ENCODE results near the gene LAYN. TPM values are rescaled to one million over a fixed set of nuclear protein-coding genes. Genes with fewer than 3 reads are reported as not detected.

Gene LAYN
- total and polyA plus RNA-seq, 2 of the 13 experiments (the other 11 are each of a cell fraction or from before 2014, with no cell fraction given): 0.17 TPM; not detected in 1

DNA sequence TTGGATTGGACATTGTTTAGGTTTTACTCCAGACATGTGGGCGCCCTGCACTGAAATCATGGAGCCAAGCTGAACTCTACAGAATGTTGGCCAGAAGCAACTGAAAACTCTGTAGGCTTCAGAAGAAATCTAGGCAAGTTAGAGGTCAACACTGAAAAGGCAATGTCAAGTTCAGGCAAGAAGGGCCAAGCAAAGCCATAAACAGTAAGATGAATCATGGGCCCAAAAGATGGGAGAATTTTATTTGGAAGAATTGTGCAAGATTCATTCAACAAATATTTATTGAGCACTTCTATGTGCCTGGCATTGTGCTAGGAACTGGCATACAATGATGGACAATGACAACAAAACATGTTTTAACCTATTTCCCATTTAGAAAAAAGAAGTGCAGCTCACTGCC, 15.1 kb upstream of the LAYN start:
- FAIRE-seq: no peak
- no TSS peak for BruUV-seq (replicated peaks)
- CTCF ChIA-PET (ENCODE audit: low intra/inter-chr PET ratio, low total read pairs): no interaction called here

DNA sequence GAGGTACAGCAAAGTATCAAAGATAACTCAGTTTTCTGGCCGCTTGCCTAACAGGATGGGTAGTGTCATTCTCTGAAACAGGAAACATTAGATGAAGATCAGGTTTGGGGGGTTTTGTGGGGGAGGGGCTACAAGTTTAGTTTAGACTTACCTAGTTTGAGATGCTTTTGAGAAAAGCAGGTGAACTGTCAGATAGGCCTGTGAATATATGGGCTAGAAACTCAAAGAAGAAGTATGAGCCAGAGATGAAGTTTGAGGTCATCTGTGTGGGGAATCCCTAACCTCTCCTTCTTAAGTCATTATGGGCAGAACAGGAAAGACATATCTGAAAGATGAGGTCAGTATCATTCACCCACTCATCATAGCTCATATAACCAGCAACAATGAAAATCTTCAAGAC, 14.0 kb upstream of the LAYN start:
- no peak overlapping the region for H3K27ac ChIP-seq (ENCODE audit: extremely low read length, insufficient read depth, low read length)
- no peaks in the 10 kb centered on the region for H3K36me3 ChIP-seq (replicated peaks in 1 of 2; ENCODE audit: control insufficient read depth in 1 of 2, insufficient read depth in 2 of 2, low read length in 2 of 2)
- no TSS peak for BruUV-seq (replicated peaks)
- no peak for ATAC-seq
- no peak overlapping the region for H3K9ac ChIP-seq (ENCODE audit: insufficient read depth, low read depth, low read length)
- no peaks in the 10 kb centered on the region for H3K79me2 ChIP-seq (ENCODE audit: insufficient read depth, low read length)
- CTCF ChIA-PET (ENCODE audit: low intra/inter-chr PET ratio, low total read pairs): no interaction called here
- TF ChIP-seq TEAD2 (CRISPR knock-in tag; IDR thresholded peaks at IDR 0.05): no peak
- H2AFZ ChIP-seq (ENCODE audit: low read length): no peak overlapping the region
- WGBS (ENCODE audit: low lambda C conversion rate): 11% methylated on average over 1 of the region's 1 CpG
- no peaks in the 10 kb centered on the region for H3K4me1 ChIP-seq (ENCODE audit: insufficient read depth, low read length)
- FAIRE-seq: no peak
- POLR2A ChIA-PET: no interaction called here
- intact Hi-C loops (cut with micrococcal nuclease; ENCODE audit: unreplicated experiment): no loop called here
- no peaks in the 10 kb centered on the region for H4K20me1 ChIP-seq (ENCODE audit: insufficient read depth, low read length)
- in situ Hi-C loops (cut with HindIII; ENCODE audit: extremely low pct_ligation_motif_present, low pct_unique_long_range_greater_than_20kb): no loop called here
- no peaks in the 10 kb centered on the region for H3K9me3 ChIP-seq (ENCODE audit: low read length)
- peaks cover 0 to 18% of the 10 kb centered on the region in 2 experiments; a peak in 2 of 5 replicates for H3K27me3 ChIP-seq (ENCODE audit: control insufficient read depth in 1 of 2, insufficient read depth in 2 of 2, low read length in 2 of 2)
- DNase-seq (ENCODE audit: low spot score): no peak
- H3K4me3 ChIP-seq (replicated peaks in 1 of 3; ENCODE audit: insufficient read depth in 1 of 3, low read depth in 2 of 3, low read length in 3 of 3): no peak overlapping the region
- no peak overlapping the region for H3K4me2 ChIP-seq (ENCODE audit: low read depth, low read length)

More for the DNA sequence above, 15.1 kb upstream of the LAYN start:
- POLR2A ChIA-PET: no interaction called here
- 0% methylated on average over 1 of the region's 1 CpG for WGBS (ENCODE audit: low lambda C conversion rate)
- no peaks in the 10 kb centered on the region for H3K79me2 ChIP-seq (ENCODE audit: insufficient read depth, low read length)
- H3K4me2 ChIP-seq (ENCODE audit: low read depth, low read length): no peak overlapping the region
- no peak overlapping the region for H3K27ac ChIP-seq (ENCODE audit: extremely low read length, insufficient read depth, low read length)
- H2AFZ ChIP-seq (ENCODE audit: low read length): no peak overlapping the region
- H3K9me3 ChIP-seq (ENCODE audit: low read length): no peaks in the 10 kb centered on the region
- no peak for ATAC-seq
- H3K27me3 ChIP-seq (ENCODE audit: control insufficient read depth in 1 of 2, insufficient read depth in 2 of 2, low read length in 2 of 2): peaks cover 0 to 18% of the 10 kb centered on the region in 2 experiments; a peak in 2 of 5 replicates
- intact Hi-C loops (cut with micrococcal nuclease; ENCODE audit: unreplicated experiment) (no loop called here), in situ Hi-C loops (cut with HindIII; ENCODE audit: extremely low pct_ligation_motif_present, low pct_unique_long_range_greater_than_20kb) (no loop called here)
- H3K9ac ChIP-seq (ENCODE audit: insufficient read depth, low read depth, low read length): no peak overlapping the region
- H4K20me1 ChIP-seq (ENCODE audit: insufficient read depth, low read length): no peaks in the 10 kb centered on the region
- TF ChIP-seq, protein P1, sequence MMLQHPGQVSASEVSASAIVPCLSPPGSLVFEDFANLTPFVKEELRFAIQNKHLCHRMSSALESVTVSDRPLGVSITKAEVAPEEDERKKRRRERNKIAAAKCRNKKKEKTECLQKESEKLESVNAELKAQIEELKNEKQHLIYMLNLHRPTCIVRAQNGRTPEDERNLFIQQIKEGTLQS (CRISPR knock-in tag; IDR thresholded peaks at IDR 0.05): no peak
- TF ChIP-seq ZNF562 (CRISPR knock-in tag; IDR thresholded peaks at IDR 0.05; ENCODE audit: borderline replicate concordance): no peak
- H3K36me3 ChIP-seq (replicated peaks in 1 of 2; ENCODE audit: control insufficient read depth in 1 of 2, insufficient read depth in 2 of 2, low read length in 2 of 2): no peaks in the 10 kb centered on the region
- H3K4me3 ChIP-seq (replicated peaks in 1 of 3; ENCODE audit: insufficient read depth in 1 of 3, low read depth in 2 of 3, low read length in 3 of 3): no peak overlapping the region
- DNase-seq (ENCODE audit: low spot score): no peak
- no peaks in the 10 kb centered on the region for H3K4me1 ChIP-seq (ENCODE audit: insufficient read depth, low read length)
